Stimulated activated CD4-positive, alpha-beta T cell treated with anti-CD3 and anti-CD28 coated beads, TNF-alpha, amount 100 ng/mL, for 48 hours (primary cell): Measurements from ENCODE around the gene ATP11A.

ENCODE experiments used
- DNase-seq, 3 donors: peaks; one replicate each; pipeline ENCODE4 v3.0.0-alpha.2; 2020; ENCODE audit warnings: low read depth in 3 of 3

ATP11A gene

DNA sequence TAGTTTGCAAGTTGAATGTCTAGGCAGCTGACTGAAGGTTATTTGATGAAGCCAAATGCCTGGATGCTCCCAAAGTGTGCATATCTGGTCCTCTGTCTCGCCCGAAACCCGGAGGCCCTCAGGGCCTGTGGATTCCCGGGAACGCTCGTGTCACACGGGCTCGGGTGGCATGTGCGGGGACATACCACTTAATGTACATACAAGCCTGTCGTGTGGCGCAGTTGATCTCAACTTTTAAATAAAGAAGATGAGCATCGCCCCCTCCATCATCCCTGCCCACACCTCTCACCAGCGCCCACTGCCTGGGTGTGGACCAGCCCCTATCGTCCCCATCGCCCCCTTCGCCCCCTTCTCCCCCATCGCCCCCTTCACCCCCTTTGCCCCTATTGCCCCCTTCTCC lies 33.9 kb downstream of the ATP11A start:
- no peak for DNase-seq

DNA sequence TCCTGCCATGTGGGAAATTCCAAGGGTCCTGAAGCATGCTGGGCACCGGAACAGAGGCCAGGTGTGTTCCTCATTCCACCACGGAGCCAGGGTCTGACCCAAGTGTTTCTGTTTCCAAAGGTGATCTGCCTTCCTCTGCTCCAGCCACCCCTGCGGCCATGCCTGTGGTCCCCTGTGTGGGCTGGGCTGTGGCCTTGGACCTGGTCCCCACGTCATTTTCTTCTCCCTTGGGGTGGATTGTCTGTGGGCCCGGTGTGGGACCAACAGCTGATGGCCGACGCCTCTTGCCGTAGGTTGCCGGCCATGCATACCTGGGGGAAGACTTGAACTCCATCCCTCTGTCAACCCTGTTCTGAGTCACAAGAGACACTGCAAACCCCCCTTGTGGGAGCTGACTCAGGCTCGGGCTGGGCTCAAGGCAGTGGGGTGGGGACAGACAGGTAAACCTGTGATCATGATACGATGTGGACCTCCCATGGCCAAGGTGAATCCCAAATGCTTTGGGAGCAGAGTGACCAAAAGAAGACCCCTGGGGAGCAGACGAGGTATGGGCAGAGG lies 35.0 kb downstream of the ATP11A start:
- no peak for DNase-seq

DNA sequence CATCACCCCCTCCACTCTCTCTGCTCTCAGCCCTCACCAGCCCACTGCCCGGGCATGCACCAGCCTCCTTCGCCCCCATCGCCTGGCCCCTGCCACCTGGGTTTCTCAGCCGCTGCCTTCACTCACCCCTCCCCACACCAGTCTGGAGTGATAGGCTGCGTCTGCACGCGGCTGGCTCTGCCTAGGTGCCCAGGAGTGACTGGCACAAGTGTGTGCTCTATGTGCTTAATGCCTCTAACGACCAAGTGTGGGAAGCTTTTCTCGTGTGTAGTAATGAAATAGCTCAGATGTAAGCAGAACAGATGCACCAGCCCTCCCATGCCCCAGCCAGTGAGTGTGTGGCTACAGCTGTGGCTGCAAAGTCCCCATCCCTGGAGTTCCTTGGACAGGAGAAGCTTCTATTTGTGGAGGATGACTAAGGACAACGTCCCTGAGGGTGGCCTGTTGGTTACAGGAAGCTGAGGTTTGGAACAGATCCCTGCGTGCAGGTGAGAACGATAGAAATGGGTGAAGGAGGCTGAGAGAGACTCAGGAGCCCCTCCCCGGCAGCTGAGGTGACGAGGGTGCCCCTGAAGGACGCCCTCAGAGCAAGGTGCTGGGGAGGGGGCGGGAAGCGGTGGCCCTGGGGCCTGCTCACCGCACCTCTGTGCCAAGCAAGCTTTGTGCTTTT lies 35.6 kb downstream of the ATP11A start:
- no peak for DNase-seq

DNA sequence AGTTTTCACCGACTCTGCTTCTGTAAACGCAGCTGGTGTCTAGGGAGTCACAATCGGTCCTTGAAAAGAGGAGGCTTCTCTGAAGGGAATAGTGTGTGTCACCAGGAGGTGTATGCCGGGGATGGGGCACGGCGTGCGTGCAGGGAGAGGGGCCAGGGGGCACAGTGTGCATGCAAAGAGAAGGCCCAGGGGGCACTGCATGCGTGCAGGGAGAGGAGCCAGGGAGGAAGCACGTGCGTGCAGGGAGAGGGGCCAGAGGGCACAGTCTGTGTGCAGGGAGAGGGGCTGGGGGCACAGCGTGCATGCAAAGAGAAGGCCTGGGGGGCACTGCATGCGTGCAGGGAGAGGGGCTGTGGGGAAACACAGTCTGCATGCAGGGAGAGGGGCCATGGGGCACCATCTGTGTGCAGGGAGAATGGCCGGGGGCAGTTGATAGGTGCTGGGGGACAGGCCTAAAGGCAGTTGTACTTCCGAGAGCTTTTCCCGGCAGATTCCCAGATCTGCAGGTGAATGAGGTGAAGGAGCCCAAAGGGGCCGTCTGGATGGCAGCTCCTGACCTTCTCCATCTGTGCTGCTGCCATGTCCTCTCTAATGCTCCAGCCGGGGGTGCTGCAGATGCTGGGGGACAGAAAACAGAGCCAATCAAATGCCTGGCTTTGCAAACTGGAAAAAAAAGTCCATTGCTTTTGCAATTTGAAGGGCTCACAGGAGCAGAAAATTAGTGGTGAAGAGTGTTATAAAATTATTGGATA lies 36.4 kb downstream of the ATP11A start:
- DNase-seq = no peak

DNA sequence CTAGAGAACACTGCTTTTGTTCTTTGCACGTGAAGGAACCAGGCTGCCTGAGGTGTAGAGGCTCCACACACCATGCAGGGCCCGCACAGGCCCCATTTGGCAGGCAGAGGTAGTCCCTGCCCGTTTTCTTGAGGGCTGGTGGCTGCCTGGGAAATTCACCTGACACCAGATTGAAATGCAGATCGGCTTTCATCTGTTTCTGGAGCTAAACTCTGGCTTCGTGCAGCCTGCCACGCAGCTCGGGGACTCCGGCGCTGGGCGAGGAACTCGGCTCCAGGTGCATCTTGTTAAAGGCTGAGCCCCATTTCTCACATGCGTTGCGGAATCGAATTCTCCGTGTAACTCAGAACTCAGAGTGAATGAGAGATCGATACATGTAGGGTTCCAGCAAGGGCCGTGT lies 37.7 kb downstream of the ATP11A start:
- DNase-seq = no peak

DNA sequence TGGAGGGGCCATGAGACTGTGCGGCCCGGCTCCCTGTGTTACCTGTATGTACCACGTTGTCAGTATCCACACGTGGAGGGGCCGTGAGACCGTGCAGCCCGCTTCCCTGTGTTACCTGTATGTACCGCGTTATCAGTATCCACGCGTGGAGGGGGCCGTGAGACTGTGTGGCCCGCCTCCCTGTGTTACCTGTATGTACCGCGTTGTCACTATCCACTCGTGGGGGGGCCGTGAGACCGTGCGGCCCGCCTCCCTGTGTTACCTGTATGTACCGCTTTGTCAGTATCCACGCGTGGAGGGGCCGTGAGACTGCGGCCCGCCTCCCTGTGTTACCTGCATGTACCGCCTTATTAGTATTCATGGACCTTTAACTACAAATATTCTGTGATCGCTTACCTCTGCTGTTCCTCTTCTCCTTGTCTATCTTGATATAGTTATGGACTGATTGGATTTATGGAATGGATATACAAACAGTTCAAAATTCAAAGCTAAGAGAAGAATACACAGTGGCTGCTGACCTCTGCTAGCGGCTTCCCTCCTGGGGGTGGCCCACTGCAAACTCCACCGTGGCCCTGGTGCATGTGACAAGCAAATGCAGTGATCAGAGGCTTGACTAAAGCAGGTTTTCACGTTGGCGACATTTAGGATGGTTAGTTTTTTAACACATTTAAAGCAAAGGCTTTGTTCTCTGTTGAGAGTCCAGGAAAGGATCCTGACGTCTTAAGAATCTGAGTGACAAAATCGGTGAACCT lies 38.7 kb downstream of the ATP11A start:
- DNase-seq = no peak

DNA sequence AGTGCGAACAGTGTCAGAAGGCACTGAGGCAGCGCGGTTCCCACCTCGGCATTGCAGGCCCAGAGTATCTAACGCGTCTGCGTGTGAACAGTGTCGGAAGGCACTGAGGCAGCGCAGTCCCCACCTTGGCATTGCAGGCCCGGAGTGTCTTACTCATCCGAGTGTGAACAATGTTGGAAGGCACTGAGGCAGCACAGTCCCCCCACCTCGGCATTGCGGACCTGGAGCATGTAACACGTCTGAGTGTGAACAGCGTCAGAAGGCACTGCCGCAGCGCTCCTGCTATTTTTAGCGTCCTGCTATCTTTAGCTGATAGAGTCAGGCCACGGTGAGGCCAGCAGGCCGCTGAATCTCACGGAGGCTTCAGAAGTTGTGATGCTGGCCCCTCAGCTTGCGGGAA lies 39.6 kb downstream of the ATP11A start:
- no peak for DNase-seq

DNA sequence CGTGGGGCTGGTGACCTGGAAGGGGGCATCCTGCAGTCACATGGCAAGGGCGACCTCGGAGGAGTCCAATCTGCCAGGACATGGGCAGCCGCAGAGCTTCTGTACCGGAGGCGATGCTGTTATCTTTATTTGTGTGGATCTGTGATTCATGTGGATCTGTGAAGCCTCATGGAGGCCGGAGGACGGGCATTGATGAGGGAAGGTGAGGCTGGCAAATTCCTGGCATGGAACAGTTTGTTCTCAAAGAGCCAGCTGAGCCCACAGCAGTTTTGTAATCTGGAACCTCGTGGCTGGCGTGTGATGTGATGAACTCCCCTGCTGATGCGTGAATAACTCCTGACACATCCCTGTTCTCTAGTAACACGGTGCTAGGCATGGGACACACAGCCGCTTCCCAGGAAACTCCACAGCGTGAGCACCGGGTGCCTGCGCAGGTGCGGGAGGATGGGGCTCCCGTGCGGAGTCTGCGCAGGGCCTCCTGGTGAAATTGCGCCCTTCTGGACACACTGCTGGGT lies 40.4 kb downstream of the ATP11A start:
- DNase-seq = no peak

- DNase-seq = no peak
These were observed 42.1 kb downstream of the ATP11A start for GRCh38 chr13:112731667-112732616.

DNA sequence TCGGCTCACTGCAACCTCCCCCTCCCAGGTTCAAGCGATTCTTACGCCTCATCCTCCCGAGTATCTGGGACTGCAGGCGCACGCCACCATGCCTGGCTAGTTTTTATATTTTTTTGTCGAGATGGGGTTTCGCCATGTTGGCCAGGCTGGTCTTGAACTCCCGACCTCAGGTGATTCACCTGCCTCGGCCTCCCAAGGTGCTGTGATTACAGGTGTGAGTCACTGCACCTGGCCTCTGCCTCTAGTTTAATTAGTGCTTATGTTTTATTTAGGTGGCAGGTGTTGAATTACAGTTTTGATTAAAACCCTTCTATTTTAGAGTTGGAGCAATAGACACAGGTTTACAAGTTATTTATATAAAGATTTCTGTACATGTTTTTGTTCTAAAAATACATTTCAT lies 42.8 kb downstream of the ATP11A start:
- no peak for DNase-seq

DNA sequence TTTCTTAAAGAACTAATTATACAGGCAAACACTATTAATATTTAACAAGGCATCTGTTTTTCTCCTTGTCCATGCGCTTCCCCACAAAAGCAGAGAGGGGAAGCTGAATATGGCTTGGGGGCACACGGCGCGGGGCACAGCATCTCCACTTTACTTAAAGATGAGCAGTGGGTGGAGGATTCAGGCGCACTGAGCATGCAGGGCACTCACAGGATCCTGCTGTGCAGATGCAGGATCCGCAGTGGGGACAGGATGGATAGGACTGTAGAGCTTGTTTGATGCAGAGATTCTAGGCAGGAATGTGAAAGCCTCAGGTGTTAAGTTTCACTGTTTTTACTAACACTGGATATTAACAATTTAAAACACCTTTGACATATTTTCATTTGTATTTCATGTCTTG lies 43.3 kb downstream of the ATP11A start:
- no peak for DNase-seq

DNA sequence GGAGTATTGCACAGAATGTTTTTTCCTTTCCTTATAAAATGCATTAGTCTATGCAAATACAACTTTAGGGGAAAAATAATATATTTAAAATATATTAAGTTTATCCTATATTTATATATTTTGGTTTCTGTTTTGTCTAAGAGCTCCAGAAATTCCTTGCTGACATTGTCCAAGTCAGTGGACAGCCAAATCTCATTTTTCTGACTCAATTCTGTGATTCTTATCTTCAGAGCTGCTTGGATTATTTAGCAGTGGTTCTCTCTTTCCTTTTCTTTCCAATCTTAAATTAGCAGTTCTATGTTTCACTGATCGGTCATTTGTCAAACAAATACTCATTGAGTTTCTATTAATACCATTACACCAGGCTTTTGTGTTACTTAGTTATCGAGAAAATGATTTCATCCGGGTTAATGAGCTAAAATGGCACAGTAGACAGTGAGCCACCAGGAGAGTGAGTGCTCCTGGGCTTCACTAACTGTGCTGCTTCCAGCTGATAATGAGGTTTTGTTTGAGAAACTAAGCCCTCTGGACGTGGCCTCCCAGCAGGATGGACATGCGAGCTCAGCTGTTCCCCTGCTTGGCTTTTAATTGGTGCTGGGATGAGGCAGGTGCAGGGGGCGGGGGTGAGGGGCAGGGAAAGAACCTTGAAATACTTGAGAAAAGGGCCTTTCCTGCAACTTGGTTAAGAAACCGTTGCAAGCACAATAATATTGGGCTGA lies 44.0 kb downstream of the ATP11A start:
- no peak for DNase-seq

DNA sequence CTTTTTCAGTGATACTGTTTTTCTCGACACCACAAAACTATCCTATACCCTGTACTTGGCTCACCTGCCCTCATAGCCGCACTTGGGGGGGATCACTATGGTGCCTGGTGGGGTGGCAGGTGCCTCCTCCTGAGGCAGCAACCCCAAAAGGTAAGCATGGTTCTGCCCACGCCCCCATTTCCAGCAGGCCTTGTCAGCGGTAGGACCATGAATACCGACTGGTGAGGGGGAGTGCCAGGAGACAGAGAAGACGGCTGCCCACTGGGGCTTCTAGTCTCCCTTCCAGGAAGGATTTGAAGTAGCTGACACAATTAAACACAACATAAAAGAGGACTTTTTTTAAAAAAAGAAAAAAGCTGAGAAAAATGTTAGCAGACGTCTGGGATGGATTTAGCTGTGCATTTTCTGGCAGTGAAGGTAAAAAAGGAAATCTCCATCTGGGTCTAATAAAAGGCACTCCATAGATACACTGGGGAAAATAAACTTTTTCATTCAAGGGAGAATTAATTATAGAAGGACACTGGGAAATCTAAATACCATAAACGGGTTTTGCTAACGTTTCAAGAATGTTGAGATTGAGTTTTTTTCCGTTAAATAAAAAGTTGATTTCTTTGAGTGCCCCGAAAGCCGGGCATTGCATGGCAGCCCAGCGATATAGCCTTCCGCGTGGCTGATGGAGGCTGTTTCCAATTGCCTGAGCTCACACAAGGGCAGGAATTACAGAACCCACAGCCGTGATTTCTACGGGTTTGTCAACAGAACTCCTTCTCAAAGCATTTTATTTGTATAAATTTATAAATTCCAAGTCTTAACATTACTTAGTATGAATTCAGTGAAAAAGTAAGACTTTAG lies 45.1 kb downstream of the ATP11A start:
- no peak for DNase-seq

- no peak for DNase-seq
These were observed 46.0 kb downstream of the ATP11A start for GRCh38 chr13:112735791-112736190.

DNA sequence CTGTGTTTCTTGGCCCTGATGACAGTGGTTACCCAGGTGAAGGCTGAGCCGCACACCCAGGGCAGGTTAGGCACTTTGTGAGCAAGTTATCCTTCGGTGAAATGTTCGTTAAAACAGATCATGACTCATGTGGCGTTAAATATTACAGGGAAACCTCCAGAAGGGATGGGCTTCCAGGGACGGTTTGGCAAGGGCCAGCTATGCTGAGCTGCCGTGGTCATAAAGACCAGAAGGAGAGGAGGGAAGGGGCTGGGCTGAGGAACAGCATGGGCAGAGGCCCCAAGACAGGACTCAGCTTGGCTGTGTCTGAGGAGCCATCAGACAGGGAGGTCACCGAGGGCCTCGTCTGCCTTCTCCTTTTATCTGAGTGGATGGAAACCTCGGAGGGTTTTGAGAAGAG lies 47.5 kb downstream of the ATP11A start:
- no peak for DNase-seq

DNA sequence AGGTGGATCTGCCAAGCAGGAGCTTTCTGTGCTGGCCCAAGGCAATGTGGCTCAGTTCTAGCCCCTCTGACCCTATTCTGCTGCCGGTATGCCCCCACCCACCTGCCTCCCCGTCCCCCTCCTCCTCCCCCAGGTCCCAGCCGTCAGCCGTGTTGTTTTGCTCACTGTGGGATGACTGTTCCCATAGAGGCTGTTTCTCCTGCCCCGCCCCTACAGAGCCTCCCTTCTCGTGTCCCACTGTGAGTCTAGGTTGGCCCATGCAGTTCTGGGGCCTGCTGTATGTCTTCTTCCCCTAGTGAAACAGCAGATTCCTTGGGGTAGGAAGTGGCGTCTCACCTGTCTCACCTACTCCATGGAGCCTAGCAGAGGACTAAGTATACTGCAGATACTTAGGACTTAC lies 48.8 kb downstream of the ATP11A start:
- no peak for DNase-seq

- DNase-seq = no peak
These were observed 50.8 kb downstream of the ATP11A start for GRCh38 chr13:112740502-112741131.

GRCh38 chr13:112741185-112741755 lies 51.4 kb downstream of the ATP11A start:
- no peak for DNase-seq
